Dermis microvascular lymphatic vessel endothelial cell (primary cell): ENCODE results near the gene HLA-G. TPM values are rescaled to one million over a fixed set of nuclear protein-coding genes. Genes with fewer than 3 reads are reported as not detected.

Experiments
- DNase-seq, 2 donors: peaks; one replicate each; pipeline versions ENCODE4 v3.0.0 to v3.0.0-alpha.2; 2010; ENCODE audit warnings: low read depth in 2 of 2
- total RNA-seq: library from RNA; depleted of rRNA; stranded (reverse); fragments of >200 nt; gene quantifications from 2 replicates; pipeline ENCODE4 v1.2.1, GENCODE V29; 2014

Gene HLA-G
- total RNA-seq, 1 donor from 2014 or later, result not detected

- DNase-seq, result no peak
Measured at GRCh38 chr6:29816030-29816429, 11.6 kb upstream of the HLA-G start.

- DNase-seq, result no peak
Measured at GRCh38 chr6:29818892-29819291, 8.7 kb upstream of the HLA-G start.

GRCh38 chr6:29824144-29824543 is 3.5 kb upstream of the HLA-G start:
- DNase-seq, result no peak

GRCh38 chr6:29825848-29826247 is 1.8 kb upstream of the HLA-G start:
- DNase-seq, result no peak

GRCh38 chr6:29826271-29826670 is 1.4 kb upstream of the HLA-G start:
- no peak for DNase-seq

- DNase-seq, result no peak
Measured at GRCh38 chr6:29828471-29828797, 809 bp downstream of the HLA-G start.

- DNase-seq, result no peak
Measured at GRCh38 chr6:29829766-29830165, 2.1 kb downstream of the HLA-G start.

- no peak for DNase-seq
Measured at GRCh38 chr6:29830409-29830808, 2.8 kb downstream of the HLA-G start.

- no peak for DNase-seq
Measured at GRCh38 chr6:29831776-29832175, 4.2 kb downstream of the HLA-G start.

GRCh38 chr6:29834564-29835436 is 7.2 kb downstream of the HLA-G start:
- DNase-seq, result peak in 1 of 2 donors; percentile 14

- no peak for DNase-seq
Measured at GRCh38 chr6:29839917-29840316, 12.3 kb downstream of the HLA-G start.

- DNase-seq, result no peak
Measured at GRCh38 chr6:29841030-29841429, 13.4 kb downstream of the HLA-G start.

- peak in 1 of 2 donors; percentile 16 for DNase-seq
Measured at GRCh38 chr6:29845405-29846006, 17.9 kb downstream of the HLA-G start.

- peak; percentile 40 to 64 for DNase-seq
Measured at GRCh38 chr6:29847871-29848630, 20.4 kb downstream of the HLA-G start.

GRCh38 chr6:29850011-29850553 is 22.5 kb downstream of the HLA-G start:
- peak; percentile 2 to 29 for DNase-seq

GRCh38 chr6:29851190-29851589 is 23.6 kb downstream of the HLA-G start:
- no peak for DNase-seq

- DNase-seq, result no peak
Measured at GRCh38 chr6:29853245-29853644, 25.6 kb downstream of the HLA-G start.

- DNase-seq, result no peak
Measured at GRCh38 chr6:29858006-29858405, 30.4 kb downstream of the HLA-G start.

- DNase-seq, result no peak
Measured at GRCh38 chr6:29861521-29862255, 34.1 kb downstream of the HLA-G start.

GRCh38 chr6:29864037-29864810 is 36.6 kb downstream of the HLA-G start:
- peak in 1 of 2 donors; percentile 22 for DNase-seq

- no peak for DNase-seq
Measured at GRCh38 chr6:29865631-29866030, 38.0 kb downstream of the HLA-G start.
